ENCODE data around the gene CHMP6.
"Not testable (repeated sequence)": the region's sequence is repeated elsewhere in the genome, so short reads cannot be mapped to it uniquely, and the experiment has no call there.

Gene CHMP6

DNA sequence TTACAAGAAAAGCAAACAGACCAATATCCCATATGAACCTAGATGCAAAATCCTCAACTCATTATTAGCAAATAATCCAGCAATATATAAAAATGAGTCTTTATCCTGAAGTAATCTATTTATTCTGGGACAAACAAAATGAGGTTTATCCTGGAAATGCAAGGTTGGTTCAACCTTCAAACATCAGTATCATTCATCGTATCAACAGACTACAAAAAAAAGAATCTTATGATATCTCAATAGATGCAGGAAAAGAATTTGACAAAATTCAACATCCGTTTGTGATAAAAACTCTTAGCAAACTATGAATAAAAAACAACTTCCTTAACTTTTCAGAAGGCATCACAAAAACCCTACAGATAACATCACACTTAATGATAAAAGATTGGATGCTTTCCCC, 24.9 kb downstream of the CHMP6 start:
- TF ChIP-seq, protein P1, sequence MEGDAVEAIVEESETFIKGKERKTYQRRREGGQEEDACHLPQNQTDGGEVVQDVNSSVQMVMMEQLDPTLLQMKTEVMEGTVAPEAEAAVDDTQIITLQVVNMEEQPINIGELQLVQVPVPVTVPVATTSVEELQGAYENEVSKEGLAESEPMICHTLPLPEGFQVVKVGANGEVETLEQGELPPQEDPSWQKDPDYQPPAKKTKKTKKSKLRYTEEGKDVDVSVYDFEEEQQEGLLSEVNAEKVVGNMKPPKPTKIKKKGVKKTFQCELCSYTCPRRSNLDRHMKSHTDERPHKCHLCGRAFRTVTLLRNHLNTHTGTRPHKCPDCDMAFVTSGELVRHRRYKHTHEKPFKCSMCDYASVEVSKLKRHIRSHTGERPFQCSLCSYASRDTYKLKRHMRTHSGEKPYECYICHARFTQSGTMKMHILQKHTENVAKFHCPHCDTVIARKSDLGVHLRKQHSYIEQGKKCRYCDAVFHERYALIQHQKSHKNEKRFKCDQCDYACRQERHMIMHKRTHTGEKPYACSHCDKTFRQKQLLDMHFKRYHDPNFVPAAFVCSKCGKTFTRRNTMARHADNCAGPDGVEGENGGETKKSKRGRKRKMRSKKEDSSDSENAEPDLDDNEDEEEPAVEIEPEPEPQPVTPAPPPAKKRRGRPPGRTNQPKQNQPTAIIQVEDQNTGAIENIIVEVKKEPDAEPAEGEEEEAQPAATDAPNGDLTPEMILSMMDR (IDR thresholded peaks at IDR 0.05; ENCODE audit: control insufficient read depth, extremely low read depth, insufficient read depth): no peak
- H3K4me3 ChIP-seq (ENCODE audit: low read depth, low read length): no peak overlapping the region

DNA sequence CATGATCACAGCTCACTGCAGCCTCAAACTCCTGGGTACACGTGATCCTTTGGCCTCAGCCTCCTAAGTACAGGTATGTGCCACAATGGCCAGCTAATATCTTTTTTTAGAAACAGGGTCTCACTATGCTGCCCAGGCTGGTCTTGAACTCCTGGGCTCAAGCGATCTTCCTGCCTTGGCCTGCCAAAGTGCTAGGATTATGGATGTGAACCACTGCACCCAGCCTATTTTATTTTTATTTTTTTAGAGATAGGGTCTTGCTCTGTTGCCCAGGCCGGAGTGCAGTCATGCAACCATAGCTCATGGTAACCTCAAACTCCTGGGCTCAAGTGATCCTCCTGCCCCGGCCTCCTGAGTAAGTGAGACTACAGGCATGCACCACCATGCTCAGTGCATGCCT, 25.7 kb downstream of the CHMP6 start:
- DNase-seq (ENCODE audit: low read depth); H3K4me3 ChIP-seq (ENCODE audit: low read depth, low read length): not testable (repeated sequence)

More for the DNA sequence above, 24.9 kb downstream of the CHMP6 start:
- no peak for DNase-seq (ENCODE audit: low read depth)

GRCh38 chr17:81018044-81018802, 26.6 kb downstream of the CHMP6 start:
- TF ChIP-seq, protein P1 (IDR thresholded peaks at IDR 0.05; ENCODE audit: control insufficient read depth, extremely low read depth, insufficient read depth): no peak
- DNase-seq (ENCODE audit: low read depth): no peak
- H3K4me3 ChIP-seq (ENCODE audit: low read depth, low read length): peak overlapping the region; percentile 14; the same call in 1 of the 2 replicates

DNA sequence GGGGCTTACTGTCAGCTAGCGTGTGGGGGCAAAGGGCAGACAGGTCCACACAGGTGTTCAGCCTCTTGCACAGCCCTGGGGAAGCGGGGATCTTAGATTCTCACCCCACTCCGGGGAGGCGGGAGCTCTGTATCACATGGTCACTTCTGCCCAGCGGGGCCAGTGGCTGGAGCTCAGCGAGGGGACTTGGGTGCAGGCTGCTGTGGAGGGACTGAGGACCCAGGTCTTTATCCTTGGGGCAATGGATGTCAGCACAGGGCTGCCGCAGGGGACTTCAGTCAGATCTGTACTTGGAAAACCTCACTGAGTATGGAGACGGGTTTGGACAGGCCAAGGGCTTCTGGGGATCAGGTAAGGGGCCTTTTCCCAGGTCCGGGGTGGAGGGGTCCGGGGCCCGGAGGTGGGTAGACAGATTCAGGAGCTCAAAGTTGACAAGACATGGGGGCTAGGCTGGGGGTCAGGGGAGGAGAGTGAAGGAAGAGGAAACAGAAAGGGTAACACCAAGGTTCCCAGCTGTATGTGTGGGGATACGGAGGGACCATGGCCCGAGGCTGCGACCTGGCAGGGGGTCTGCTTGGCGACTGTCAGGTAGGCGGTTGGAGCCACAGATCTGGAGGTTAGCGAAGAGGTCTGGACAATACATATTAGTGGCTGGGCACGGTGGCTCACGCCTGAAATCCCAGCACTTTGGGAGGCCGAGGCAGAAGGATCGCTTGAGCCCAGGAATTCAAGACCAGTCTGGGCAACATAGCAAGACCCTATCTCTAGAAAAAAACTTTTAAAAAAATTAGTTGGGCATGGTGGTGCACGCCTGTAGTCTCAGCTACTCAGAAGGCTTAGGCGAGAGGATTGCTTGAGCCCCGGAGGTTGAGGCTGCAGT, 28.2 kb downstream of the CHMP6 start:
- H3K4me3 ChIP-seq (ENCODE audit: low read depth, low read length): no peak overlapping the region
- TF ChIP-seq, protein P1 (IDR thresholded peaks at IDR 0.05; ENCODE audit: control insufficient read depth, extremely low read depth, insufficient read depth): no peak
- DNase-seq (ENCODE audit: low read depth): no peak

- TF ChIP-seq, protein P1 (IDR thresholded peaks at IDR 0.05; ENCODE audit: control insufficient read depth, extremely low read depth, insufficient read depth): no peak
- DNase-seq (ENCODE audit: low read depth): no peak
- H3K4me3 ChIP-seq (ENCODE audit: low read depth, low read length): no peak overlapping the region
These were observed 28.8 kb downstream of the CHMP6 start for GRCh38 chr17:81020443-81020766.

GRCh38 chr17:81020767-81021497, 29.3 kb downstream of the CHMP6 start:
- TF ChIP-seq, protein P1 (IDR thresholded peaks at IDR 0.05; ENCODE audit: control insufficient read depth, extremely low read depth, insufficient read depth): no peak
- no peak for DNase-seq (ENCODE audit: low read depth)
- no peak overlapping the region for H3K4me3 ChIP-seq (ENCODE audit: low read depth, low read length)
